HL-60 (cell line): ENCODE measurements around the gene PTBP2.

ENCODE experiments used
- GABPA ChIP-seq: IDR thresholded peaks from 2 replicates; pipeline ENCODE4 v1.6.1; 2012; ENCODE audit warnings: low read depth
- POLR2AphosphoS5 ChIP-seq: IDR thresholded peaks from 2 replicates; pipeline ENCODE4 v1.6.1; 2012; ENCODE audit warnings: low read depth
- SPI1 ChIP-seq: IDR thresholded peaks from 2 replicates; pipeline ENCODE4 v1.6.1; 2012; ENCODE audit warnings: low read depth, mild to moderate bottlenecking, borderline replicate concordance
- TF ChIP-seq, protein P1 (sequence below): IDR thresholded peaks from 2 replicates; pipeline ENCODE4 v1.6.1; 2012; ENCODE audit warnings: low read depth; ENCODE audit not compliant: insufficient replicate concordance
- TF ChIP-seq, protein P2 (sequence below): IDR thresholded peaks from one replicate; pipeline ENCODE4 v1.5.1; 2011; ENCODE audit warnings: low read length, control low read depth, inconsistent platforms; ENCODE audit not compliant: insufficient read depth

DNA sequence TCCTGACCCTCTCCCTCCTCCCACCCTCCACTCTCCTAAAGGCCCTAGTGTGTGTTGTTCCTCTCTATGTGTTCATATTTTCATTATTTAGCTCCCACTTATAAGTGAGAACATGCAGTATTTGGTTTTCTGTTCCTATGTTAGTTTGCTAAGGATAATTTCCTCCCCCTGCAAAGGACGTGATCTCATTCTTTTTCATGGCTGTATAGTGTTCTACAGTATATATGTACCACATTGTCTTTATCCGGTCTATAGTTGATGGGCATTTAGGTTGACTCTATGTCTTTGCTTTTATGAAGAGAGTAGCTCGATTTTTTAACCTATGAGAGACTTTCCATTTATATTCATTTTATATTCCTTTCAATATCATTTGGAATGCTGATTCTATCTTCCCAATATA, 7.9 kb upstream of the PTBP2 start:
- TF ChIP-seq, protein P1, sequence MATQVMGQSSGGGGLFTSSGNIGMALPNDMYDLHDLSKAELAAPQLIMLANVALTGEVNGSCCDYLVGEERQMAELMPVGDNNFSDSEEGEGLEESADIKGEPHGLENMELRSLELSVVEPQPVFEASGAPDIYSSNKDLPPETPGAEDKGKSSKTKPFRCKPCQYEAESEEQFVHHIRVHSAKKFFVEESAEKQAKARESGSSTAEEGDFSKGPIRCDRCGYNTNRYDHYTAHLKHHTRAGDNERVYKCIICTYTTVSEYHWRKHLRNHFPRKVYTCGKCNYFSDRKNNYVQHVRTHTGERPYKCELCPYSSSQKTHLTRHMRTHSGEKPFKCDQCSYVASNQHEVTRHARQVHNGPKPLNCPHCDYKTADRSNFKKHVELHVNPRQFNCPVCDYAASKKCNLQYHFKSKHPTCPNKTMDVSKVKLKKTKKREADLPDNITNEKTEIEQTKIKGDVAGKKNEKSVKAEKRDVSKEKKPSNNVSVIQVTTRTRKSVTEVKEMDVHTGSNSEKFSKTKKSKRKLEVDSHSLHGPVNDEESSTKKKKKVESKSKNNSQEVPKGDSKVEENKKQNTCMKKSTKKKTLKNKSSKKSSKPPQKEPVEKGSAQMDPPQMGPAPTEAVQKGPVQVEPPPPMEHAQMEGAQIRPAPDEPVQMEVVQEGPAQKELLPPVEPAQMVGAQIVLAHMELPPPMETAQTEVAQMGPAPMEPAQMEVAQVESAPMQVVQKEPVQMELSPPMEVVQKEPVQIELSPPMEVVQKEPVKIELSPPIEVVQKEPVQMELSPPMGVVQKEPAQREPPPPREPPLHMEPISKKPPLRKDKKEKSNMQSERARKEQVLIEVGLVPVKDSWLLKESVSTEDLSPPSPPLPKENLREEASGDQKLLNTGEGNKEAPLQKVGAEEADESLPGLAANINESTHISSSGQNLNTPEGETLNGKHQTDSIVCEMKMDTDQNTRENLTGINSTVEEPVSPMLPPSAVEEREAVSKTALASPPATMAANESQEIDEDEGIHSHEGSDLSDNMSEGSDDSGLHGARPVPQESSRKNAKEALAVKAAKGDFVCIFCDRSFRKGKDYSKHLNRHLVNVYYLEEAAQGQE, result no peak
- TF ChIP-seq, protein P2, sequence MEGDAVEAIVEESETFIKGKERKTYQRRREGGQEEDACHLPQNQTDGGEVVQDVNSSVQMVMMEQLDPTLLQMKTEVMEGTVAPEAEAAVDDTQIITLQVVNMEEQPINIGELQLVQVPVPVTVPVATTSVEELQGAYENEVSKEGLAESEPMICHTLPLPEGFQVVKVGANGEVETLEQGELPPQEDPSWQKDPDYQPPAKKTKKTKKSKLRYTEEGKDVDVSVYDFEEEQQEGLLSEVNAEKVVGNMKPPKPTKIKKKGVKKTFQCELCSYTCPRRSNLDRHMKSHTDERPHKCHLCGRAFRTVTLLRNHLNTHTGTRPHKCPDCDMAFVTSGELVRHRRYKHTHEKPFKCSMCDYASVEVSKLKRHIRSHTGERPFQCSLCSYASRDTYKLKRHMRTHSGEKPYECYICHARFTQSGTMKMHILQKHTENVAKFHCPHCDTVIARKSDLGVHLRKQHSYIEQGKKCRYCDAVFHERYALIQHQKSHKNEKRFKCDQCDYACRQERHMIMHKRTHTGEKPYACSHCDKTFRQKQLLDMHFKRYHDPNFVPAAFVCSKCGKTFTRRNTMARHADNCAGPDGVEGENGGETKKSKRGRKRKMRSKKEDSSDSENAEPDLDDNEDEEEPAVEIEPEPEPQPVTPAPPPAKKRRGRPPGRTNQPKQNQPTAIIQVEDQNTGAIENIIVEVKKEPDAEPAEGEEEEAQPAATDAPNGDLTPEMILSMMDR, result no peak
- TF ChIP-seq POLR2AphosphoS5, result no peak
- TF ChIP-seq GABPA, result no peak
- no peak for TF ChIP-seq SPI1
